ENCODE measurements around the gene KCNJ11.

The KCNJ11 gene

DNA sequence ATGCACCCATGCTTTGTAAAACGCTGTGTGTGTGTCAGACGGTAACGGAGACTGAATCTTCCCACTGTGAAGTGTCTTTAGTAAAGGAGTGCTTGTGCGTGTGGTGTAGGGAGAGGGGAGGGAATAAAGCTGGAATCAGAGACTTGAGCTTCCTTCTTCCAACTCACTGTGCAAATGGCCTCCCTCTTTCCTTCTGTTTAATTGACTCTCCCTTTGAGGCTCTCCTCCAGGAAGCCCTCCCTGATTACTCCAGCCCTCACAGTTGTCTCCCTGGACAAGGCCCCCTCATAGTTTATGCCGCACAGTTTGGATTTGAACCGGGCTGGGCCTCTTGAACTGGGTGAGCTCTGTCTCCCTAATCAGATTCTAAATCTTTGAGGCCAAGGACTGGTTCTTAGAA, 23.0 kb upstream of the KCNJ11 start:
- no peak overlapping the region for H3K4me3 ChIP-seq (ENCODE audit: low read depth, low read length)
- in situ Hi-C loops (cut with HindIII; ENCODE audit: low sequenced_read_pairs): no loop called here
- DNase-seq (ENCODE audit: low read depth): no peak
- TF ChIP-seq, protein P1, sequence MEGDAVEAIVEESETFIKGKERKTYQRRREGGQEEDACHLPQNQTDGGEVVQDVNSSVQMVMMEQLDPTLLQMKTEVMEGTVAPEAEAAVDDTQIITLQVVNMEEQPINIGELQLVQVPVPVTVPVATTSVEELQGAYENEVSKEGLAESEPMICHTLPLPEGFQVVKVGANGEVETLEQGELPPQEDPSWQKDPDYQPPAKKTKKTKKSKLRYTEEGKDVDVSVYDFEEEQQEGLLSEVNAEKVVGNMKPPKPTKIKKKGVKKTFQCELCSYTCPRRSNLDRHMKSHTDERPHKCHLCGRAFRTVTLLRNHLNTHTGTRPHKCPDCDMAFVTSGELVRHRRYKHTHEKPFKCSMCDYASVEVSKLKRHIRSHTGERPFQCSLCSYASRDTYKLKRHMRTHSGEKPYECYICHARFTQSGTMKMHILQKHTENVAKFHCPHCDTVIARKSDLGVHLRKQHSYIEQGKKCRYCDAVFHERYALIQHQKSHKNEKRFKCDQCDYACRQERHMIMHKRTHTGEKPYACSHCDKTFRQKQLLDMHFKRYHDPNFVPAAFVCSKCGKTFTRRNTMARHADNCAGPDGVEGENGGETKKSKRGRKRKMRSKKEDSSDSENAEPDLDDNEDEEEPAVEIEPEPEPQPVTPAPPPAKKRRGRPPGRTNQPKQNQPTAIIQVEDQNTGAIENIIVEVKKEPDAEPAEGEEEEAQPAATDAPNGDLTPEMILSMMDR (IDR thresholded peaks at IDR 0.05; ENCODE audit: low read depth, low read length, missing control alignments): no peak

DNA sequence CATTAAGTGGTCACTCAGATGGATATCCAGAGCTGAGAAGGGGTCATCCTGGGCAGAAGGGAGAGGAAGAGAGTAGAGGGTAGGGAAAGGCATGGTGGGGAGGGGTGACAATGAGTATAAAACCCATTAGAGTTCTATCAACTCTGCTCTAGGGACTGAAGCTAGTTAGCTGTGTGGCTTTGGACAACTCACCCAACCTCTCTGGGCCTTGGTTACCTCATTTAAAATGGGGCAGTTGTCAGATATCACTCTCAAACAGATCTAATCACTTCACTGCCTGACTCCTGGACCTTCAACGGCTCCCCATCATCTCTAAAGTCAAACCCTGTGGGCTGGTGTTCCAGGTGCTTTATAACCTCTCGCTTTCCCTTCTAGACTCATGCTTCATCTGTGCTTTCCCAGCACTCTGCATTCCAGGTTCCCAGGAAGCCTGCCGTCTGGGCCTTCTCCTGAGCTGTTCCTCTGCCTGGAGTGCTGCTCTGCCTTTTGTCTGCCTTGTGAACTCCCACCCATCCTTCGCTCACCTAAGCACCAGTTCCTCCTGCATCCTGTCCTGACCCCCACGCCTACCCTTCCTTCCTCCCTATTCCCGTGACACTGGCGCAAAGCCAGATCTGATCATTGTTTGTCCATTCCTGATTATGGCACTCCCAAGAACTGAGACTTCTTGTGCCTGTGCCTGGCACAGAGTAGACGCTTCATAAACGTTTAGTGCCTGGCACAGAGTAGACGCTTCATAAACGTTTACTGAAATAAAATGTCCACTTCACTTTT, 22.3 kb upstream of the KCNJ11 start:
- in situ Hi-C loops (cut with HindIII; ENCODE audit: low sequenced_read_pairs): no loop called here
- no peak overlapping the region for H3K4me3 ChIP-seq (ENCODE audit: low read depth, low read length)
- DNase-seq (ENCODE audit: low read depth): no peak
- TF ChIP-seq, protein P1 (IDR thresholded peaks at IDR 0.05; ENCODE audit: low read depth, low read length, missing control alignments): no peak

DNA sequence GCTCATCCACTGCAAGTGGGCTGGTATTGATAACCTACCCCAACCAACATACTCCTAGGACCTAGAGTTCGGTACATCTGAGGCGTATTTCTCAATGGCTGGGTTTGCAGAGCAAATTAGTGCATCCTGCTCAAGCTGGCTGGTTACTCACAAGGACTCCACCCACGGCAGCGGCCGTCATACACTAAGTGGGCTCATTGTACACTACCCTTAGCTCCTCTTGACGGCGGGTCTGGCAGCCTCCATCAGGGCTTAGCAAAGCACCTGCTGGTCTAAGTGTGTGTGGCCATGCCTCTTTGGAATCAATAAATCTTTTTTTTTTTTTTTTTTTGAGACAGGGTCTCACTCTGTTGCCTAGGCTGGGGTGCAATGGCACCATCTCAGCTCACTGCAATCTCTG, 20.2 kb upstream of the KCNJ11 start:
- in situ Hi-C loops (cut with HindIII; ENCODE audit: low sequenced_read_pairs): no loop called here
- TF ChIP-seq, protein P1 (IDR thresholded peaks at IDR 0.05; ENCODE audit: low read depth, low read length, missing control alignments): no peak
- no peak overlapping the region for H3K4me3 ChIP-seq (ENCODE audit: low read depth, low read length)
- no peak for DNase-seq (ENCODE audit: low read depth)

DNA sequence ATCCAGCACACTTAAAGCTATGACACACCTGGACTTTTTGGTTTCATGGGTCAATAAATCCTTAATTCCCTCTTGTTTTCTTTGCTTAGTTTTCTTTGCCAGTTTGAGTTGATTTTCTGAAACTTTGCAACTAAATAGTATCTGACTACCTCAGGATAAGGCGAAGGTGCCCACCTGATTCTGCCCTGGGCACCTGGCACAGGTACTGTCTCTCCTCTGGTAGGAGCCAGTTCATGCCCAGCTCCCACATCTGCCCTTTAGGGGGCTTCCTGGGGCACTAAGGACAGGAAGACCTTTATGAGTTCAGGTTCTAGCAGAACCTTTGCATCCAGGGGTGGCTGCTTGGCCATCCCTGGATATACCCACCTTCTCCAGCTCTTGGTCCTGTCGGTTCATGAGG, 19.6 kb upstream of the KCNJ11 start:
- in situ Hi-C loops (cut with HindIII; ENCODE audit: low sequenced_read_pairs): no loop called here

DNA sequence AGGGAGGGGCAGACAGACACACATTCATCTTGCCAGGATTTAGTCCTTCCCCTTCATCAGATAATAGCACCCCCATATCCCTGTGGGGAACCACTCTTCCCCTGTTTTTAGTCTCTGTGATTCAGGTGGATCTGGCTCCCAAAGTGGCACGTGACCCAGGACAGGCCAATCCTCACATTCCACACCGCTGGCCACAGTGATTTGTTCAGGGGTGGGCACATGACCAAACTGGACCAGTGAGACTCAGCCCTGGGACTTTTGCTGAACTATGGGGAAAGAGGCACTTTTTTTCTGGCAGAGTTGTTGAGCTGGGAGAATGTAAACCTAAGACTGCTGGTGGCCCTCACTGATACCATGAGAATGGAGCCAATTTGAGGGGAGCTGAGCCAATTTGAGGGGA, 19.1 kb upstream of the KCNJ11 start:
- no peak overlapping the region for H3K4me3 ChIP-seq (ENCODE audit: low read depth, low read length)
- no peak for DNase-seq (ENCODE audit: low read depth)
- TF ChIP-seq, protein P1 (IDR thresholded peaks at IDR 0.05; ENCODE audit: low read depth, low read length, missing control alignments): no peak
- in situ Hi-C loops (cut with HindIII; ENCODE audit: low sequenced_read_pairs): no loop called here

More for the DNA sequence above, 19.6 kb upstream of the KCNJ11 start:
- TF ChIP-seq, protein P1 (IDR thresholded peaks at IDR 0.05; ENCODE audit: low read depth, low read length, missing control alignments): no peak
- no peak overlapping the region for H3K4me3 ChIP-seq (ENCODE audit: low read depth, low read length)
- no peak for DNase-seq (ENCODE audit: low read depth)

DNA sequence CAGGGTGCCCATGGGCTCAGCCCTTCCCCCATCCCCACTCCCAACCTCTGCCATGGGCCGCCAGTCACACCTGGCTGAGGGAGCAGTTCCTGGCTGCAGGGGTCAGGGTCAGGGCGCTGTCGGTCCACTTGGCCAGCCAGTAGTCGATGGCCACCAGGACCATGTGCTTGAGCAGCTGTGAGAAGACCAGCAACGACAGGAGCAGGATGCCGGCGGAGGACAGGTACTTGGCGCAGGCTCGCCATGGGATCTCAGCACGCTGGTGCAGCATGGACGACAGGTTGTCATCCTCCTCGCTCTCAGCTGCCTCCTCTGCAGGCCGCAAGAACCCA, 18.3 kb upstream of the KCNJ11 start:
- TF ChIP-seq, protein P1 (IDR thresholded peaks at IDR 0.05; ENCODE audit: low read depth, low read length, missing control alignments): no peak
- no peak for DNase-seq (ENCODE audit: low read depth)
- in situ Hi-C loops (cut with HindIII; ENCODE audit: low sequenced_read_pairs): no loop called here
- no peak overlapping the region for H3K4me3 ChIP-seq (ENCODE audit: low read depth, low read length)

All from astrocyte of the cerebellum (primary cell).